ENCODE measurements around the gene CPB2.

Gene CPB2

GRCh38 chr13:46127358-46128023 lies 22.7 kb upstream of the CPB2 start:
- no peak for DNase-seq (ENCODE audit: low read depth in 2 of 2)

GRCh38 chr13:46126552-46127357 lies 21.9 kb upstream of the CPB2 start:
- peak; percentile 52 to 61 for DNase-seq (ENCODE audit: low read depth in 2 of 2)

GRCh38 chr13:46126056-46126455 lies 21.2 kb upstream of the CPB2 start:
- DNase-seq (ENCODE audit: low read depth in 2 of 2) = no peak

- DNase-seq (ENCODE audit: low read depth in 2 of 2) = no peak
Measured at GRCh38 chr13:46124967-46125933, 20.4 kb upstream of the CPB2 start.

- peak in 1 of 2 donors; percentile 12 for DNase-seq (ENCODE audit: low read depth in 2 of 2)
Measured at GRCh38 chr13:46124531-46124966, 19.7 kb upstream of the CPB2 start.

GRCh38 chr13:46122304-46122703 lies 17.5 kb upstream of the CPB2 start:
- no peak for DNase-seq (ENCODE audit: low read depth in 2 of 2)

GRCh38 chr13:46121597-46122163 lies 16.8 kb upstream of the CPB2 start:
- no peak for DNase-seq (ENCODE audit: low read depth in 2 of 2)

- no peak for DNase-seq (ENCODE audit: low read depth in 2 of 2)
Measured at GRCh38 chr13:46121033-46121432, 16.2 kb upstream of the CPB2 start.

GRCh38 chr13:46119883-46120614 lies 15.2 kb upstream of the CPB2 start:
- DNase-seq (ENCODE audit: low read depth in 2 of 2) = no peak

- DNase-seq (ENCODE audit: low read depth in 2 of 2) = no peak
Measured at GRCh38 chr13:46116653-46117502, 12.0 kb upstream of the CPB2 start.

GRCh38 chr13:46114613-46115012 lies 9.8 kb upstream of the CPB2 start:
- no peak for DNase-seq (ENCODE audit: low read depth in 2 of 2)

GRCh38 chr13:46113596-46113995 lies 8.8 kb upstream of the CPB2 start:
- no peak for DNase-seq (ENCODE audit: low read depth in 2 of 2)

GRCh38 chr13:46111151-46111550 lies 6.3 kb upstream of the CPB2 start:
- DNase-seq (ENCODE audit: low read depth in 2 of 2) = no peak

- no peak for DNase-seq (ENCODE audit: low read depth in 2 of 2)
Measured at GRCh38 chr13:46109451-46109850, 4.6 kb upstream of the CPB2 start.

GRCh38 chr13:46106839-46107371 lies 2.1 kb upstream of the CPB2 start:
- DNase-seq (ENCODE audit: low read depth in 2 of 2) = no peak

GRCh38 chr13:46103037-46103436 lies 1.8 kb downstream of the CPB2 start:
- no peak for DNase-seq (ENCODE audit: low read depth in 2 of 2)

GRCh38 chr13:46102255-46102605 lies 2.6 kb downstream of the CPB2 start:
- no peak for DNase-seq (ENCODE audit: low read depth in 2 of 2)

- DNase-seq (ENCODE audit: low read depth in 2 of 2) = no peak
Measured at GRCh38 chr13:46101484-46102254, 3.2 kb downstream of the CPB2 start.

- no peak for DNase-seq (ENCODE audit: low read depth in 2 of 2)
Measured at GRCh38 chr13:46101002-46101401, 3.8 kb downstream of the CPB2 start.

Measured in stimulated activated CD4-positive, alpha-beta T cell treated with anti-CD3 and anti-CD28 coated beads, Interleukin-4, amount 100 ng/mL, for 48 hours (primary cell).